HG03378 (cell line): Measurements from ENCODE around the gene SERPINA4.
"Not testable (repeated sequence)": the region's sequence is repeated elsewhere in the genome, so short reads cannot be mapped to it uniquely, and the experiment has no call there.

Source experiments
- ATAC-seq: cut with Tn5 transposase; IDR thresholded peaks from one replicate; pipeline ENCODE4 v1.9.1; 2021; ENCODE audit warnings: mild to moderate bottlenecking, moderate library complexity; ENCODE audit not compliant: unreplicated experiment

Gene SERPINA4

DNA sequence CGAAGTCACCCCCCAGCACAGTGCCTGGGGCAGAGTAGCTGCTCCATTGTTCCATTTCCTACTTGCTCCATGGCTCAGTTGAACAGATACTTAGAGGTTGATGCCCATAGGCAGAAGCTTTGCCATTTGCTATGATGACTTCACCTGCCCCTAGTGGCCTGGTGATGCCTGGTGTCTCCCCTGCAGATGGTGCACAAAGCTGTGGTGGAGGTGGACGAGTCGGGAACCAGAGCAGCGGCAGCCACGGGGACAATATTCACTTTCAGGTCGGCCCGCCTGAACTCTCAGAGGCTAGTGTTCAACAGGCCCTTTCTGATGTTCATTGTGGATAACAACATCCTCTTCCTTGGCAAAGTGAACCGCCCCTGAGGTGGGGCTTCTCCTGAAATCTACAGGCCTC lies 30.6 kb downstream of the SERPINA4 start:
- ATAC-seq, result no peak

DNA sequence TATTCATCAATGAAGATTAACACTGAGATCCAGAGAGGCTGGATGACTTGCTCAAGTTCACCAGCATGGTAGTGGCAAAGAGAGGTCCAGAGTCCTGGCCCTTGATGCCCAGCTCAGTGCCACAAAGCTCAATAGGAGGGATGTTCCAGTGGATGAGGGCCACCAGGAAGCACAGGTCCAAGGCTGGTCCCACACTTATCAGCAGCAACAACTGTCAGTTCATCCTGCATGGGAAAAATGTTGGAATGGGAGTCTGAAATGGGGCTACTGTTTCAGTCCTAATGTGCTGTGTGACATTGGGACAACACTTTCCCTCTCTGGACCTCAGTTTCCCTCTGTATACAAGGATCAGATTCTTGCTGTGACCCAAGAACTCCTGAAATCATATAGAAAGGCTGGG lies 31.2 kb downstream of the SERPINA4 start:
- ATAC-seq, result no peak

DNA sequence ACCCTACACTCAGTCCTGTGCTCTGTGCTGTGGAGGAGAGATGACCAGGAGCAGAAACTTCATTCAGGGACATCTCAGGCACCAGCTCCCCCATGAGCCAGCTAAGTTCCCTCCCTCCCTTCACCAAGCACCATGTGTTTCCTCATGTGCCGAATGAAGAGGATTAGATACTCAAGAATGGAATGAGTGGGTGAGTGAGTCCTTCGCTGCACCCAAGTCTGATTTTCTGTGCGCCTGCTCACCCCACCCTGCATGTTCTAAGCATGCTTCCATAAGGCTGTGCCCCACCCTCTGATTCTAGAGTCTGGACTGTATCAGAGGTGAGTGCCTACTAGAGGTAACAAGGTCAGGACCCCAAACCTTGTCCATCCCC lies 32.1 kb downstream of the SERPINA4 start:
- no peak for ATAC-seq

DNA sequence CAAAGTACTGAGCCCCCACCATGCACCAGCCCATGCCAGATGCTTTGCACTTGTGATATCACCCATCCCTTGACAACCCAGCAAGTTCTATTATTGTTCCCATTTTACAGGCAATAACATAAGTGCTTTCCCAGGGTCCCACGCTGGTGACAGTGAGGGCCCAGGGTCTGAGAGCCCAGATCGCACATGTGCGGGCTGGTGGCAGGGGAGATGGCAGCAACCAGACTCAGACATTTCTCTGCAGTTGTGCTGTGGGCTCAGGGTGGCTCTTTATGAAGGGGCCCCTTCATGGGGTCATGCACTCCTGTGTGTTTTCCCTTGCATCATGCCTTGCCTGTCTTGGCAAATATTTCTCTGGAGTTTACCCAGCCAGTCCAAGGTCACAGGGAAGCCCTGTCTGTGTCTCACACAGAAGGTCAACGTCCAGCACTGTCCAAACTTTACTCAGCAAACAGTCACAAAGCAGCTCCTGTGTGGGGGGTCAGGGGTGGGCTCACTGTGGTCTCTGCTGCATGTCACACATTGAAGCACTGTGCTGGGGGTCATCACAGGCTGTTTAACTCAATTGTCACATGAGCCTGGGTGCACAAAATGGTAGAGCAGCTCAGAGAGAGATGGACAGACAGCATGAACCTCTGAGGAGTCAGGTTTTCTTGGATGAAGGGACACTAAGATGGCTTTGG lies 32.6 kb downstream of the SERPINA4 start:
- no peak for ATAC-seq

DNA sequence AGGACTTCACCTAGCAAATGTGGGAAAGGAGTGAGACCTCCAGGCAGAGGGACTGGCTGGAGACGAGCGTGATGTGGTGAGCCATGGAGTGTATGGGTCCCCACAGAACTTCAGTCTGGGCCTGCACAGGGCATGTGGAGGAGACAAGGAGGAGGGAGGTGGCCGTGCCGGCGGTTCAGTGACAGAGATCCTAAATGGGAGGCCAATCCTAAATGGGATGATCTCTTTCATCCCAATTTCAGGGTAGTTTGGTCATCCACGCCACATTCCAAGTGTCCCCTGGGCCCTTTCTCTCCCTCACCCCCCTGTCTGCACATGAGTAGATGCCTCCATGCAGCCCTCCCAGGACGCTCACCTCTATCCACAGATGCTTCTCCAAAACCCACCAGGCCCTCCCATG lies 33.2 kb downstream of the SERPINA4 start:
- no peak for ATAC-seq

DNA sequence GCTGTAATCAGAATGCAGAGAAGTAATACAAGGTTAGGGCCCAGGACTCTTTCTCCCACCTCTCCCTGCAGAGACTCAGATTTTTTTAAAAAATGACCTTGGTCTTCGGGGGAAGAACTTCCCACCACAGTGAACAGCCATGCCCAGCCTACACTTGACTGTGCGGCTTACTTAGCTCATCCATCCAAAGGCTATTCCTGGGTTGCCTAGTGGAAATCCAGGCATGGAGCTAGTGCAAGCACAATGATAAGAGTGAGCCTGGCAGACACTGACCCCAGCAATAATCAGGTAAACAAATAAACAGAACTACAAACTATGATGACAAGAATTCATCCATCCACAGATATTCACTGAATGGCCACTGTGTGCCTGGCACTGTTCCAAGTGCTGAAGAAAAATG lies 34.7 kb downstream of the SERPINA4 start:
- no peak for ATAC-seq

DNA sequence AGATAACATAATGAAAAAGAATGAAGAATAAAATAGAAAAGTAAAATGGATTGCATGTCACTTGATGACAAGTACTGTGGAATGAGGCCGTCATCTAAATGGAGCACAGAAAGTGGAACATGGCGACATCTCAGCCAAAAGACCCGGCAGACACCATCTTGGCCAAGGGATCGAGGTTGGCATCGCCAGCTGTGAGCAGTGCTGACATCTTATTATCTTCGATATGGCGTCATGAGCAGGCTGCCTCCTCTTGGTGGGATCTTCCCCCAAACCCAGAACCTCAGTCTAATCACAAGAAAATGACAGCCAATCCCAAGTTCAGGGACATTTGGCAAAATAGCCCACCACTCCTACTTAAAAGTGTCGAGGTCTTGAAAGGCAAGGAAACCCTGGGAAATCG lies 35.1 kb downstream of the SERPINA4 start:
- no peak for ATAC-seq

DNA sequence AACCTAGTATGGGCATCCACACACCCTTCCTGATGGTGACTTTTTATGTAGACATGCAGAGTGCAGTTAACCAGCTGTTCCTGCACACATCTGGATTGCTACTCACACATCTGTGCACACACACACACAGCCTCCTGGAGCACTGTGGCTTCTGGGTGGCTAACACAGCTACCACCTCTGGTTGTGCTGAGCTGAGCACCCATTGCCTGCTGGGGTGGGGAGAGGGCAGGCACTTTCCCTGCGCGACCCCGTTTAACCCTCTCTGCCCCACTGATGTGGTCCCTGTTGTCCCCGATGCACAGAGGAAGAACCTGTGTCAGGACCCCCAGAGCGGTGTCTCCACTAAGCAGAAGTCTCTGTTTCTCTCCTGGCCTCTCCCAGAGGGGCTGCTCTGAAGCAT lies 36.5 kb downstream of the SERPINA4 start:
- no peak for ATAC-seq

DNA sequence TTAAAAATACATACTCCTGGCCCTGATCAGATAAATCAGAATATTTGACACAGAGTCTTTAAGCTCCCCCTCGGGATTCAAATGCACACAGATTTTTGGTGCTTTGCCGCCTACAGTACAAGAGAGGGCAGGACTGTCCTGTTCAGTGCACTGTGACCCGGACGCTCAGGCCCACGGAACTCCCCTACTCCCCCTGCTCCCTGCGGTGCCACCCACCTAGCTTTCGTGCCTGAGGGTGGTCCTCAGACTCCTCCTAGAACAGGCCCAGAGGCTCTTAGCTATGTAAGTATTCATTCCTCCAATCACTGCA lies 37.2 kb downstream of the SERPINA4 start:
- no peak for ATAC-seq

DNA sequence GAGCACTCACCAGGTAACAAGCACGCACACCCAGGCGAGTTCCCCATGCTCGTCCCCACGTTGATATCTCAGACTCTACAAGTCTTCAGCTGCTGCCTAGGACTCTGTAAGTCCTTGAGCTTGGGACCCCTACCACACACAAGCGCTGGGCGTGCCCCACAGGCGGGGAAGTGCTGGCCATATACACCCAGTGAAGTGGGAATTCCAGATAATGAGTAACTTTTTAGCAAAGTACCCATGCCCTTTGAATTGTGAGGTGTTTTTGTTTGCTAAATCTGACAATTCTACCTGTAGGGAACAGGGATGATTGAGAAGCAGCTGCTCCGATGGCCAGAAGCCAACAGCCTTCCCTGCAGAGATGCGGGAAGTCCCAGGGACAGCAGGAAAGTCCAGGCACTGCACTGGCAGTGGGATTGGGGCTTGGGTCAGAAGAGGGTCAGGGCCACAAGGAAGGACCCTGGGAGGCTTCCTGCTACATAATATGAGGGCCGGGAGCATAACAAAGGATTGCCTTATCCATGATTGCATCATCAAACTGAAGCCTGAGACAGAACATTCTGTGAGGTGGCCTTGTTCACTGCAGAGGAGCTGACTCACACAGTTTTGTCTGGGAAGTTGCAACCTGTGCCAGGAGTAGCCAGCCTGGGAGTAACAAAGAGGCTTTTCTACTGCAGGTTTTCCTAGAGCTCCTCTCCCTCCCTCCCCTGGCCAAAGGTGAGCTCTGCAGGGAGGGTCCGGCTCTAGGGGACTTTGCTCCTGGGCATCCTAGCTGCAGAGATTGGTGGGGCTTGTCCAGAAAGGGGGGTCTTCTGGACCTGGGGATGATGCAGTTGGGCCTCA lies 37.8 kb downstream of the SERPINA4 start:
- no peak for ATAC-seq

DNA sequence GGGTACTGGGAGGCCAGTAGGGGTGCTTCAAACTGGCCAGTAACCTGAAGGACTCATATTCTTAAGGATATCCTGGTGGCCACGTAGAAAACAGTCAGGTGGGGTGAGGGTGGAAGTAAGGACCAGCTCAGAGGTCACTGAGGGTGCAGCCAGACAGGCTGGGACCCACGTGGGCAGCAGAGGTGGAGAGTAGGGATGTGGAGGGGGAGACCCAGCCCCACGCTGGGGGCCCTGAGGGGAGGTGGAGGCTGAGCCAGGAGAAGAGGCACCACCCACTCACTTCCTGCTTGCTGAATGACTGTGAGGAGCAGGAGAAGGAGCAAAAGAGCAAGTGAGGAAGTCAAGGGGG lies 38.4 kb downstream of the SERPINA4 start:
- no peak for ATAC-seq

DNA sequence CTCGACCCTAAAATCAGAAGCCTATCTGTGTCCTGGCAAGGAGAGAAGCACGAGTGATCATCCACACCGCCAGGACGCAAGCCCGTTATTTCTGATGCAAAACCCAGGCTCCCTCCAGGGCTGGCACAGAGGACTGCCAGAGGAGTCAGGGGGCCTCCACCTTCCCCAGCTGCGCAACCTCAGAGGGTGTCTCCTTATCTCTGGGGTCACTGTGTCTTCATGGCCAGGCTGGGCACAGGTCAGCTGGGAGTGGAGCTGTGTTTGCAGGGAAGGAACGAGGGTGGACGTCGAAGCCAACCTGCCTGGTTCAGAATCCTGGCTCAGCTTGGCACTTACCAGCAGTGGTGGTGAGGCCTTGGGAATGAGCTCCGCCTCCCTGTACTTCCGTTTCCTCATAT lies 38.9 kb downstream of the SERPINA4 start:
- ATAC-seq, result no peak

DNA sequence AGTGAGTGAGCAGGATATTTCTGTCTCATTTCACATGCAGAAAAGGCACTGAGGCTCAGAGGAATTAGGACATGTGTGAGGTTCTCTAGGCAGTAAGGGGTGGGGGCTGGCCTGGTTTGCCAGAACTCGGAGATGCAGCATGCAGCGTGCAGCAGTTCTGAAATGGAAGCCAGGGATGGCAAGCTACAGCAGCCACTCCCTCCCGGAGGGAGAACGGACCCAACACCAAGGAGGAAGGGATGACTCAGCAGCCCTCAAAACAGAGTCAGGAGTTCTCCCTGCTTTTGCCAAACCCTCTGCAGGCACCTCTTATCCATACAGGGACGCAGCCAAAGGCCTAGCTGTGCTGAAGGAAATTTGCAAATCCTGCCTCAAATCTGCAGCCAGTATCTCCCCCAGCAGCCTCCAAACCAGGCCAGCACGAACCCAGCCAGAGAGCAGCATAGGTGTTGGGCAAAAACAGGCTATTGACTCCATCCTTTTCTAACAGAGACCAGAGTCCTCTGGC lies 40.7 kb downstream of the SERPINA4 start:
- no peak for ATAC-seq

DNA sequence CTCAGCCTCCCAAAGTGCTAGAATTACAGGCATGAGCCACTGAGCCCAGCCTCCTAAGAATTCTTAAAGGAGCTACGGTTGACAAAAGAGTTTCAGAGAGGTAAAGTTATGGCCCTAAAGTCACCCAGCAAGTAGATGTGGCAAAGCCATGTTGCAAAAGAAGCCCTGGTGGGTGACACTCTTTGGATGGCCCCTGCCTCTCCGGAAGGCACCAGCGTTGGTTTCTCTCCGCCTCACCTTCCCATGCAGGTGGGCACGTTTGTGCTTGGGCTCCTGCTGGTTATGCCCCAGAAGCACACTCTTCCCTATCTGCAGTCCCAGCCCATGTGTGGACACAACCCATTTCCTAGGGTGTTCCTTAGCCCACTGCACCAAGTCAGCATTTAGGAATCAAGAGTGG lies 41.5 kb downstream of the SERPINA4 start:
- no peak for ATAC-seq

DNA sequence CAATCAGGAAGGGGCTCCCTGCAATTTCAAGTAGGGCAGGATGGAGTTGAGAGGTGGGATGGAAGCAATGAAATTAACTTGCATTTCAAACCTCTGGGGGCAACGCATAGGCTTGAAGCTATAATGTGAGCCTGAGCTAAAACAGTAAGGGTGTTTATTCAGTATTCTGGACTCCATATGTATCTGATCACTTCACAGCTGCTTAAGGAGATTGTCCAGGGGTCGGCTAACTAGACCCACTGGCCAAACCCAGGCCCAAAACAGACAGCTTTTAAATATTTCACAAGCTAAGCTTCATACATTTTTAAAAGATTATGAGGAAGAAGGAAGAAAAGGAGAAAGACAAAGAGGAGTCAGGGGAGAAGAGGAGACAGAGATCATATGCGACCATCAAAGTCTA lies 44.1 kb downstream of the SERPINA4 start:
- ATAC-seq, result no peak

DNA sequence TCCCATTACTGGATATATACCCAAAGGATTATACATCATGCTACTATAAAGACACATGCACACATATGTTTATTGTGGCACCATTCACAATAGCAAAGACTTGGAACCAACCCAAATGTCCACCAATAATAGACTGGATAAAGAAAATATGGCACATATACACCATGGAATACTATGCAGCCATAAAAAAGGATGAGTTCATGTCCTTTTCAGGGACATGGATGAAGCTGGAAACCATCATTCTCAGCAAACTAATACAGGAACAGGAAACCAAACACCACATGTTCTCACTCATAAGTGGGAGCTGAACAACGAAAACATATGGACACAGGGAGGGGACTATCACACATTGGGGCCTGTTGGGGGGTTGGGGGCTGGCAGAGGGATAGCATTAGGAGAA lies 47.7 kb downstream of the SERPINA4 start:
- not testable (repeated sequence) for ATAC-seq

DNA sequence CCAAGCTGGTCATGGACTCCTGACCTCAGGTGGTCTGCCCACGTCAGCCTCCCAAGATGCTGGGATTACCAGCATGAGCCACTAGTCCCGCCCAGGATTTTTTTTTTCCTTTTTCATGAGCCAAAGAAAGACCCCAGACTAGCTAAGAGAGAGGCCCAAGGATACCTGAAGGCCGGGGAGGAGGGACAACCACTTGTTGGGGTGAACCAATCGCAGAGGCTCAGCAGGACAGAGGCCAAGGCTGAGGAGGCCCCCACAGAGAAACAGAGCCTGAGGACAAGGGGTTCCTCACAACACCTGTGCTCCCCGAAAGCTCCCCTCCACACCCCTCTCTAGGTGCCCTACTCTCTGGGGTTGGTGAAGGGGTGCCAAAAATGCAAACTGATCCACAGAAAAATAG lies 49.9 kb downstream of the SERPINA4 start:
- ATAC-seq, result no peak

DNA sequence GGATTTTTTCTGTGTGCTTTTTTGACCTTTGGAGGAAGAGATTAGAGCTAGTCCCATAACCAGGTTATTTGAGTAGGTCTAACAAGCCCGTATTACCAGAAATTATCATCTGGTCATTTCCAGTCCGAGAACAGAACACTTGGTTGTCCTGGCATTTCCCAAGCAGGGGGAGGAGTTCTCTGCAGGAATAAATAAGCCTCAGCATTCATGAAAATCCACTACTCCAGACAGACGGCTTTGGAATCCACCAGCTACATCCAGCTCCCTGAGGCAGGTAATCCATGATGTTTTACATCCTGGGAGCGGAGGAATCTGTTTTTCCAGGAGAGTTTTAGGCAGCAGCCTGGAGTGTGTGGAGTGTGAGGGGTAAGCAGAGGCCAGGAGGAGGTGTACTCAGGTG lies 50.9 kb downstream of the SERPINA4 start, which contains the start of gene SERPINA3:
Gene SERPINA3 (plus strand): TSS at position 218 of the 400 bp plus-strand sequence. CDS start 2,051 bp downstream, outside the sequence.
- ATAC-seq, result no peak

DNA sequence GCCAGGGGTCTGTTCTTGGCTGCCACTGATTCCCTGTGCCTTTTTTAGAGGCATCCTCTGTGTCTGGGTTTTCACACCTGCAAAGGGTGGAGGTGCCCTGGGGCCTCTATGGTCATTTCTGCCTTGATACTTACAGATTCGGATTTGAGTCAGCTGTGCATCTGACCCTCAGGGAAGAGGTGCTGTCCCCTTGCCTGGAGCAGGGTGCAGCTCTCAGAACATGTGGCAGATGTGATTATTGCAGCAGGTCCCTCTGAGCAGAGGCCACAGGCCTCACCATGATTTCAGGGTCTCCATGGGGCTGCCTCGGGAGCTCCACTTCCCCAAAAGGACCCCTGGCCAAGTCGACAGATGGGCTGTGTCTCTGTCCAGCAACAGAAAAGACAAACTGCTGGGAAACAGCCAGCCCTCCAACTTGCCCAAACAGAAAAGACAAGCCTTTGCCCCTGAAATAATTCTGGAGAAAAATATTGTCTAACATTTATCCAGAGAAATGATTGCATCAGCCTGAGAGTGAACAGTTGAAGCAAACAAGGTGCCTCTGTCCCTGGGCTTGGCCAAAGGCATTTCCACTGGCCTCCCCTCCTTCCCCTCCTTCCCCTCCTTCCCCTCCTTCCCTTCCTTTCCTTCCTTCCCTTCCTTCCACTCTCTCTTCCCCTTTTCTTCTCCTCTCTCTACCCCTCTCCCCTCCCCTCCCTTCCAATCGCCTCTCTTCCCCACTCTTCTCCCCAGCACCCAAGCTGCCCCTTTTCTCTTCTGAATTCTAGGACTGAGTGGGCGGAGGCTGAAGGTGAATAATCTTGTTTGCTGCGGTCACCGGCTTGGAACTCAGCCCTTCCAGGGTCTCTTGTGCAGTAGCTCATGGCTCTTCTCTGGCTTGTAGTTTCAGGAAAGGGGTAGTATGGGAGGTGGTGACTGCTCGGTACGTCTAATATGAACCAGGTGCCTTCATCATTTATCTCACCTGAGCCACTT lies 51.6 kb downstream of the SERPINA4 start:
- no peak for ATAC-seq

DNA sequence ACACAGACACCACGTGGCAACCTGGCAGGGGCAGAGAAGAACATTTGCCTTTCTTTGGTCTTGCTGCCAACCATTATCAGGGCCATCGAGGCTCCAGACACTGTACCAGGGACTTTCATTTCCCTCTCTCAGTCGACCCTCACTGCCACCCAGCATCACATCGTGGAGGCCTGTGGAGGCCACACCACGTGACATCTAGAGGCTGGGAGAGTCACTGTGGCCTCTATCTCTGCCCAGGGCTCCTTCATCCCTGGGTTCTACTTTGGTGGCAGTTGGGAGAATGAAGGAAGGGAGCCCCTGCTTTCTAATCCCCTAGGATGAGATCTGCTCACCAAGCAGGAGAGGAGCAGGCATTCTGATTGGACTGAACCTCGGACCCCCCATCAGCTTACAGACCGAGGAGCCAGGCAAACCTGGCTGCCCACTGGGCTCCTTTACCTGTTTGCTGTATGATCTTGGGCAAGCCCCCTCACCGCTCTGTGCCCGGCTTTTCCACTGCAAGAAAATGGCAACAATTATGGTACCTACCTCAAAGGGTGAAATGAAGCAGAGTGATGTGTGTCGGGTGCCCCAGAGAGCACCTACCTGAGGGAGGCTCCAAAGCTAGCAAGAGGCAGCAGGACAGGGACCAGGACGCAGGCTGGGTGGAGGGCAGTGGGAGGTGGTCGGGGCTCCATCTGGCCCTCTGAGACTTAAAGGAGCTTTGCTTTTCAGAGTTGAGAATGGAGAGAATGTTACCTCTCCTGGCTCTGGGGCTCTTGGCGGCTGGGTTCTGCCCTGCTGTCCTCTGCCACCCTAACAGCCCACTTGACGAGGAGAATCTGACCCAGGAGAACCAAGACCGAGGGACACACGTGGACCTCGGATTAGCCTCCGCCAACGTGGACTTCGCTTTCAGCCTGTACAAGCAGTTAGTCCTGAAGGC lies 52.7 kb downstream of the SERPINA4 start:
- ATAC-seq, result no peak
